ENCODE data around the gene PNPLA3.

GRCh38 chr22:43901976-43902643 is 21.5 kb upstream of the PNPLA3 start:
- TF ChIP-seq, protein P1, sequence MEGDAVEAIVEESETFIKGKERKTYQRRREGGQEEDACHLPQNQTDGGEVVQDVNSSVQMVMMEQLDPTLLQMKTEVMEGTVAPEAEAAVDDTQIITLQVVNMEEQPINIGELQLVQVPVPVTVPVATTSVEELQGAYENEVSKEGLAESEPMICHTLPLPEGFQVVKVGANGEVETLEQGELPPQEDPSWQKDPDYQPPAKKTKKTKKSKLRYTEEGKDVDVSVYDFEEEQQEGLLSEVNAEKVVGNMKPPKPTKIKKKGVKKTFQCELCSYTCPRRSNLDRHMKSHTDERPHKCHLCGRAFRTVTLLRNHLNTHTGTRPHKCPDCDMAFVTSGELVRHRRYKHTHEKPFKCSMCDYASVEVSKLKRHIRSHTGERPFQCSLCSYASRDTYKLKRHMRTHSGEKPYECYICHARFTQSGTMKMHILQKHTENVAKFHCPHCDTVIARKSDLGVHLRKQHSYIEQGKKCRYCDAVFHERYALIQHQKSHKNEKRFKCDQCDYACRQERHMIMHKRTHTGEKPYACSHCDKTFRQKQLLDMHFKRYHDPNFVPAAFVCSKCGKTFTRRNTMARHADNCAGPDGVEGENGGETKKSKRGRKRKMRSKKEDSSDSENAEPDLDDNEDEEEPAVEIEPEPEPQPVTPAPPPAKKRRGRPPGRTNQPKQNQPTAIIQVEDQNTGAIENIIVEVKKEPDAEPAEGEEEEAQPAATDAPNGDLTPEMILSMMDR (IDR thresholded peaks at IDR 0.05; ENCODE audit: insufficient read depth, low read length), result no peak
- TF ChIP-seq REST (IDR thresholded peaks at IDR 0.05; ENCODE audit: insufficient replicate concordance, low read depth) (no peak), POLR2AphosphoS5 (IDR thresholded peaks at IDR 0.05; ENCODE audit: low read depth) (no peak), SPI1 (IDR thresholded peaks at IDR 0.05; ENCODE audit: borderline replicate concordance, low read depth) (no peak)
